Esophagus (tissue), 2 donors: Measurements from ENCODE around the gene SNX5. TPM values are rescaled to one million over a fixed set of nuclear protein-coding genes. Genes with fewer than 3 reads are reported as not detected.

Experiments
- H3K27ac ChIP-seq, 2 donors: one replicate each; pipeline ENCODE4 v1.5.1; 2013; ENCODE audit warnings: low read depth in 2 of 2, mild to moderate bottlenecking in 2 of 2, inconsistent platforms in 1 of 2, low read length in 1 of 2, moderate library complexity in 1 of 2
- H3K27me3 ChIP-seq, 2 donors: one replicate each; pipeline ENCODE4 v1.6.1; 2013; ENCODE audit warnings: low read length in 2 of 2, control low read depth in 1 of 2, mild to moderate bottlenecking in 1 of 2; ENCODE audit not compliant: insufficient read depth in 2 of 2, control insufficient read depth in 1 of 2
- H3K36me3 ChIP-seq, 2 donors: one replicate each; pipeline ENCODE4 v1.6.1; 2013; ENCODE audit warnings: low read length in 1 of 2; ENCODE audit not compliant: control insufficient read depth in 2 of 2, insufficient read depth in 2 of 2
- H3K4me1 ChIP-seq, 2 donors: one replicate each; pipeline ENCODE4 v1.6.1; 2013; ENCODE audit warnings: low read length in 1 of 2; ENCODE audit not compliant: control insufficient read depth in 2 of 2, insufficient read depth in 2 of 2
- H3K4me3 ChIP-seq, 2 donors: one replicate each; pipeline ENCODE4 v1.5.1; 2013; ENCODE audit warnings: low read length in 2 of 2, mild to moderate bottlenecking in 2 of 2, low read depth in 1 of 2, moderate library complexity in 1 of 2
- H3K9me3 ChIP-seq, 2 donors: one replicate each; pipeline ENCODE4 v1.6.1; 2013; ENCODE audit warnings: mild to moderate bottlenecking in 2 of 2, low read depth in 1 of 2, low read length in 1 of 2, moderate library complexity in 1 of 2; ENCODE audit not compliant: control insufficient read depth in 2 of 2, insufficient read depth in 1 of 2
- whole genome bisulfite sequencing, 2 donors: extraction: QIAGEN DNeasy Blood & Tissue Kit; methylation state at CpG; one replicate each; pipeline ENCODE4 v1.1.7; 2013; 5-methylcytosine and 5-hydroxymethylcytosine counted together
- polyA plus RNA-seq, 2 donors: library from polyadenylated mRNA; stranded (reverse); fragments of 200-250 nt; gene quantifications; one replicate each; pipeline ENCODE4 v1.2.3, GENCODE V29; 2013
- donor health status: healthy with polysubstance abuse.
- donor health status: Bipolar disorder and iron deficiency.

SNX5 gene
- polyA plus RNA-seq, 2 donors = 51.2 to 58.9 TPM

DNA sequence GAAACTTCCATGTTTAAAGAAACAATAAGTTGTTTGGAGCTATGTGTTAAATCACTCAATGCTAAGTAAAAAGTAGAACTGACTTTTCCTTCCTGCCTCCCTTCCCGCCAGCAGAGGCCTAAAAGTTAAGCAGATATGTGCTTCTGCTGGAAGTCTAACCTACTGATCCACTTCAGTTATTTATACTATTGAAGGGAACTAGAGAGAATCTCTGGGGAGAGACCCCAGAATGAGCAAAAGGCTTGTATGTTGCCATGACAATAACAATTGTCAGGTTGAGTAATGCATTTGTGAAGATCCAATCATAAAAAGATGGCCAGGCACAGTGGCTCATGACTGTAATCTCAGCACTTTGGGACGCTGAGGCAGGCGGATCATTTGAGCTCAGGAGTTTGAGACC lies 25.0 kb upstream of the SNX5 start:
- Histone ChIP-seq H3K27me3 (no peaks in the 10 kb centered on the region), H3K4me3 (no peak overlapping the region), H3K9me3 (no peaks in the 10 kb centered on the region), H3K27ac (no peak overlapping the region), H3K4me1 (no peaks in the 10 kb centered on the region), H3K36me3 (peaks cover 1 to 6% of the 10 kb centered on the region in 2 donors)
- WGBS, 2 donors = 89 to 93% methylated on average over 3 of the region's 3 CpGs

- peaks cover 1 to 6% of the 10 kb centered on the region in 2 donors for H3K36me3 ChIP-seq
- no peaks in the 10 kb centered on the region for H3K4me1 ChIP-seq
- H3K4me3 ChIP-seq = no peak overlapping the region
- H3K9me3 ChIP-seq = no peaks in the 10 kb centered on the region
- no peak overlapping the region for H3K27ac ChIP-seq
- 59 to 61% methylated on average over 5 of the region's 5 CpGs for WGBS, 2 donors
- H3K27me3 ChIP-seq = no peaks in the 10 kb centered on the region
Measured at GRCh38 chr20:17992847-17993513, 24.4 kb upstream of the SNX5 start.

DNA sequence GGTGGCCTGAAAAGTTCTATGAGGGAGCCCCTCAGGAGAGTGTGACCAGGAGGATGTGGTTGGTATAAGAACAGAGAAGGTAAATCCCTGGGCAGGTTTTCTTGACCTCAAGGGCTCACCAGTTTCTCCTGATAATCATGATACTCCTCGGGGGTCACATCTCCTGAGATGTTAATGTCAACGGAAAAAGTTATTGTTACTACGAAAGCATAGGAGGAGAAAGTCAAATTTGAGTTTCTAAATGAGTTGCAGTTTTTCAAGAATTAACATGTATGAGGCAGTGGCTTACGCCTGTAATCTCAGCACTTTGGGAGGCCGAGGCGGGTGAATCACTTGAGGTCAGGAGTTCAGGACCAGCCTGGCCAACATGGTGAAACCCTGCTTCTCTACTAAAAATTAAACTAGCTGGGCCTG lies 23.6 kb upstream of the SNX5 start:
- 65 to 69% methylated on average over 6 of the region's 6 CpGs for WGBS, 2 donors
- no peaks in the 10 kb centered on the region for H3K9me3 ChIP-seq
- no peak overlapping the region for H3K4me3 ChIP-seq
- peaks cover 1 to 6% of the 10 kb centered on the region in 2 donors for H3K36me3 ChIP-seq
- H3K4me1 ChIP-seq = no peaks in the 10 kb centered on the region
- no peak overlapping the region for H3K27ac ChIP-seq
- no peaks in the 10 kb centered on the region for H3K27me3 ChIP-seq

DNA sequence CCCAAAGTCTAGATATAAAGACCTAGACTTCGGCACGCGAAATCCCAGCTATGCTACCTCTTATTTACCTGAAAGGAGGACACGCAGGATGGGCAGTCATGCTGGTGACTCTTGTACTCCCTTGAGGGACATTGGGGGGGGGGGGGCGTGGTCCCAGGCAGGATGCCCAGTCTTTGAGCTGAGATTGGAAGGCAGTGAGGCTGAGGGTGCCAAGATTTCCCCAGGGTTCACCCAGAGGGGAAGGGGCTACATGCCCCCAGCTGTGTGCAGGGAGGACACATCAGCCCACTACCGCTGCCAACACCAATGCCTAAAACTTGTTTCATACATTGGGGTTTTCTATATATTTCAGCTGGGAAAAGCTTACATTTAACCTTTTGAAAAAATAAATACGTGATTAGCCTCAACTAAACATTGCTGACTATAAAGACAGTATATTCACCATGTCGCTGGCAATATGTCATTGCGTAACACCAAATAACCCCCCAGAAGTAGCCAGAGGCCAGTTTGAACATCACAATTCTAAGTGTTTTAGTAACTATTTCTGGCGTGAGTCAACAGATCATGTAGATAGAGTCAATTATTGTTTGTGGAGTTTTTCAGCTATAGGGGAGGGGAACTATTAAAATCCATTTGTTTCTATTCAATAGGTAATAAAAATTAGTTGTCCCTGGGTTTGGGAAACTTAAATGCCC lies 21.8 kb upstream of the SNX5 start:
- H3K36me3 ChIP-seq = peaks cover 1 to 6% of the 10 kb centered on the region in 2 donors

DNA sequence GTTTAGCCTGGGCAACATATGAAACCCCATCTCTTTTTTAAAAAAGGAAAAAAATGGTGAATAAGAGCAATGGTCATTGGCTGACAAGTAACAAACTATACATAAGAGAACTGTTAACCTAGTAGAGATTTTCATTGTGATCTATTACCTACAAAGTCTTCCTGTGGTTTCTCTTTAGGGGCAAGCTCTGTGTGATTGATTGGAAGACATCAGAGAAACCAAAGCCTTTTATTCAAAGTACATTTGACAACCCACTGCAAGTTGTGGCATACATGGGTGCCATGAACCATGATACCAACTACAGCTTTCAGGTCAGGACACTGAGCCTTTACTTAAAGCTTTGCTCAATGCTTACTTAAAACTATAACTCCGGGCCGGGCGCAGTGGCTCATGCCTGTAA lies 19.4 kb upstream of the SNX5 start:
- H3K9me3 ChIP-seq = no peaks in the 10 kb centered on the region
- no peaks in the 10 kb centered on the region for H3K27me3 ChIP-seq
- H3K36me3 ChIP-seq = peaks cover 1 to 6% of the 10 kb centered on the region in 2 donors
- H3K4me3 ChIP-seq = no peak overlapping the region
- 86 to 92% methylated on average over 3 of the region's 3 CpGs for WGBS, 2 donors
- no peaks in the 10 kb centered on the region for H3K4me1 ChIP-seq
- no peak overlapping the region for H3K27ac ChIP-seq

More for the DNA sequence above, 21.8 kb upstream of the SNX5 start:
- no peaks in the 10 kb centered on the region for H3K4me1 ChIP-seq
- no peak overlapping the region for H3K4me3 ChIP-seq
- H3K27ac ChIP-seq = no peak overlapping the region
- no peaks in the 10 kb centered on the region for H3K27me3 ChIP-seq
- no peaks in the 10 kb centered on the region for H3K9me3 ChIP-seq
- 85 to 88% methylated on average over 9 to 10 of the region's 10 CpGs for WGBS, 2 donors

DNA sequence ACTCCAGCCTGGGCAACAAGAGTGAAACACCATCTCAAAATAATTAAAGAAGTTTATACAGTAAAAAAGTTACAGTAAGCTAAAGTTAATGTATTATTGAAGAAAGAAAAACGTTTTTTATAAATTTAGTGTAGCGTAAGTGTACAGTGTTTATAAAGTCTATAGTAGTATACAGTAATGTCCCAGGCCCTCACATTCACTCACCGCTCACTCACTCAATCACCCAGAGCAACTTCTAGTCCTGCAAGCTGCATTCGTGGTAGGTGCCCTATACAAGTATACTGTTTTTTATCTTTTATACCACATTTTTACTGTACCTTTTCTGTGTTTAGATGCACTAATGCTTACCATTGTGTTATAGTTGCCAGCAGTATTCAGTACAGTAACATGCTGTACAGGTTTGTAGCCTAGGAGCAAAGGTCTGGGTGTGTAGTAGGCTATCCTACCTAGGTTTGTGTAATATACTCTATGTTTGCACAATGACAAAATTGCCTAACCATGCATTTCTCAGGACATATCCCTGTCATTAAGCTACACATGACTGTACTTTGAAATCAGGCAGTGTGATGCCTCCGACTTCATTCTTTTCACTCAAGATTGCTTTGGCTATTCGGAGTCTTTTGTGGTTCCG lies 16.9 kb upstream of the SNX5 start:
- 84 to 91% methylated on average over 7 of the region's 7 CpGs for WGBS, 2 donors
- H3K27me3 ChIP-seq = no peaks in the 10 kb centered on the region
- no peak overlapping the region for H3K4me3 ChIP-seq
- H3K27ac ChIP-seq = no peak overlapping the region
- peaks cover 1 to 6% of the 10 kb centered on the region in 2 donors for H3K36me3 ChIP-seq
- H3K4me1 ChIP-seq = no peaks in the 10 kb centered on the region
- no peaks in the 10 kb centered on the region for H3K9me3 ChIP-seq

- WGBS, 2 donors = 91 to 97% methylated on average over 6 of the region's 6 CpGs
- no peak overlapping the region for H3K27ac ChIP-seq
- no peaks in the 10 kb centered on the region for H3K36me3 ChIP-seq
- no peaks in the 10 kb centered on the region for H3K27me3 ChIP-seq
- no peak overlapping the region for H3K4me3 ChIP-seq
- no peaks in the 10 kb centered on the region for H3K4me1 ChIP-seq
- H3K9me3 ChIP-seq = no peaks in the 10 kb centered on the region
Measured at GRCh38 chr20:17976305-17976704, 7.7 kb upstream of the SNX5 start.

DNA sequence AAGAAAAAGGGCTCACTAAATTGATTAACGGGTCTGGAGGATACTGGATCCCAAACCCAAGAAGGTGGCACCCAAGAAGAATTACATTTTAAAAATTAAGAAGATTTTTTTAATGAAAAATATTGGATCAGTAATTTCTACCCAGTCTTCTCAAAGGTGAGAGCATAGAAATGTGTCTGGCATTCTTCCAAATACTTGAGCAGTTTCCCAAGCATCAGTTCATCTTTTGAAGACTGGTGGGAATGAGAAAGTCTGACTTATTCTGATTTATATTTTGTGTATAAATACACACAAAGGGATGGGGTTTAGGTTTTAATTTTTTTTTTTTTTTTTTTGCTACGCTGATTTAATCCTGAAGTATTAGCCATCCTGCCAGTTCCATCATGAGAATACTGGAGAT lies 3.5 kb upstream of the SNX5 start:
- Histone ChIP-seq H3K4me1 (no peaks in the 10 kb centered on the region), H3K9me3 (no peaks in the 10 kb centered on the region), H3K27me3 (no peaks in the 10 kb centered on the region), H3K36me3 (no peaks in the 10 kb centered on the region), H3K4me3 (peak overlapping the region in 1 of 2 donors; percentile 43), H3K27ac (no peak overlapping the region)
- 36 to 42% methylated on average over 2 of the region's 2 CpGs for WGBS, 2 donors

DNA sequence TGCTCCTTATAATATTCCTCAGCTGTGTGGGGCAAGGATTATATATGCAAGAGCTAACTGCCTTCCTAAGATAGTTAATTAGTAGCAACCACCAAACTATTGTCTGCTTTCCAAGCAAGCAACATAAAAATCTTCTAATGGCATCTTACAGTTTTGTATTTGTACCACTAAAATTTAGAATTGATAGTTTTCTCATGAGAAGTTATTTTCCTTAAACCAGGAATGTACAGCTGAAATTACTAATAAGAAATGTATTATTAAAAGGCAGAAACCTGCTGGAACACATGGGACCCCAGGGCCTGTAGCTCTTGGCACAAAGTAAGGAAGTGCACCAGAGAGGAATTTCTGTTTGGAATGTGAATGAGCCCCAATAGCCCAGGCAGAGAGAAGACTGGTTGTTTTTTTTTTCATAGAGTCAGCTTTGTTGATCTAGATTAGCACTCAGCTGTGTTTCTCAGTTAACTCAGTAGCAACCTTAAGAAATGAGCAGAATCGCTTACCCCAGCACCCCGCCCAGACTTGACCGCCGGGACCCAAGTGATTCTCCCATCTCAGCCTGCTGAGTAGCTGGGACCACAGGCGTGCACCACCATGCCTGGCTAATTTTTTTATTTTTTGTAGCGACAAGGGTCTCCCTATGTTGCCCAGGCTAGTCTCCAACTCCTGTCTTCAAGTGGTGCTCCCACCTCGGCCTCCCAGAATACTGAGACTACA lies 2.9 kb upstream of the SNX5 start:
- H3K9me3 ChIP-seq = no peaks in the 10 kb centered on the region
- no peaks in the 10 kb centered on the region for H3K36me3 ChIP-seq
- H3K4me1 ChIP-seq = no peaks in the 10 kb centered on the region
- H3K4me3 ChIP-seq = peak overlapping the region in 1 of 2 donors; percentile 43
- no peaks in the 10 kb centered on the region for H3K27me3 ChIP-seq
- WGBS, 2 donors = 30 to 36% methylated on average over 7 of the region's 7 CpGs
- H3K27ac ChIP-seq = peak overlapping the region; percentile 23 to 47
